ENCODE measurements around the gene GAGE12E. TPM values are rescaled to one million over a fixed set of nuclear protein-coding genes. Genes with fewer than 3 reads are reported as not detected.

GAGE12E gene
- total RNA-seq, 1 experiment from 2014 or later = not detected

Other genes with a start within 250 kb of the GAGE12E start
- not detected in 2 replicates for gene GAGE10, start 247.6 kb upstream of the GAGE12E start, total RNA-seq (2021)
- gene GAGE12J, start 229.3 kb upstream of the GAGE12E start, total RNA-seq (2021) = not detected in 2 replicates
- not detected in 2 replicates for gene GAGE13, start 219.7 kb upstream of the GAGE12E start, total RNA-seq (2021)
- not detected in 2 replicates for gene GAGE12C, start 19.1 kb upstream of the GAGE12E start, total RNA-seq (2021)
- gene GAGE12D, start 9.6 kb upstream of the GAGE12E start, total RNA-seq (2021) = not detected in 2 replicates
- gene GAGE12F, start 9.6 kb downstream of the GAGE12E start, total RNA-seq (2021) = not detected in 2 replicates
- not detected in 2 replicates for gene GAGE12G, start 19.1 kb downstream of the GAGE12E start, total RNA-seq (2021)
- not detected in 2 replicates for gene GAGE12H, start 28.7 kb downstream of the GAGE12E start, total RNA-seq (2021)
- not detected in 2 replicates for gene GAGE2A, start 38.2 kb downstream of the GAGE12E start, total RNA-seq (2021)
- not detected in 2 replicates for gene GAGE1, start 47.7 kb downstream of the GAGE12E start, total RNA-seq (2021)
- gene PAGE1, start 144.7 kb downstream of the GAGE12E start, total RNA-seq (2021) = not detected in 2 replicates